K562 (cell line): Measurements from ENCODE around the gene FAM171A1. TPM values are rescaled to one million over a fixed set of nuclear protein-coding genes. Genes with fewer than 3 reads are reported as not detected.

Experiments used
- CBX8 ChIP-seq: fragments of 200-600 bp; sonication (generic); IDR thresholded peaks from 2 replicates; pipeline ENCODE4 v1.6.1; 2012; ENCODE audit warnings: borderline replicate concordance, mixed run types, low read depth, mild to moderate bottlenecking, moderate library complexity, mixed read lengths, low read length, control low read depth, inconsistent platforms; ENCODE audit not compliant: poor library complexity, severe bottlenecking; ENCODE audit errors: extremely low read depth
- EP400 ChIP-seq: fragments of 450-650 bp; IDR thresholded peaks from 2 replicates; pipeline ENCODE4 v1.6.1; 2017; ENCODE audit warnings: antibody characterized with exemption, mild to moderate bottlenecking, moderate library complexity
- MCM3 ChIP-seq: fragments of 450-650 bp; IDR thresholded peaks from 2 replicates; pipeline ENCODE4 v1.6.1; 2016
- NELFE ChIP-seq: IDR thresholded peaks from 2 replicates; pipeline ENCODE4 v1.6.1; 2011; ENCODE audit warnings: mild to moderate bottlenecking; ENCODE audit not compliant: insufficient read depth, insufficient read length
- POLR2G ChIP-seq: fragments of 200-400 bp; formaldehyde crosslinking; IDR thresholded peaks from 2 replicates; pipeline ENCODE4 v1.6.1; 2017; ENCODE audit warnings: low read depth, mild to moderate bottlenecking, antibody characterized with exemption, low read length, moderate library complexity
- RB1 ChIP-seq: fragments of 450-650 bp; IDR thresholded peaks from 2 replicates; pipeline ENCODE4 v1.6.1; 2017; ENCODE audit warnings: low read depth, mild to moderate bottlenecking
- ZNF212 ChIP-seq: fragments of 450-650 bp; formaldehyde crosslinking; IDR thresholded peaks from 2 replicates; pipeline ENCODE4 v1.4.0; 2020; ENCODE audit warnings: mild to moderate bottlenecking
- ZNF24 ChIP-seq: fragments of 450-650 bp; IDR thresholded peaks from 2 replicates; pipeline ENCODE4 v1.6.1; 2016
- ZNF583 ChIP-seq: fragments of 250-450 bp; sonication (Bioruptor Pico); IDR thresholded peaks from 2 replicates; pipeline ENCODE4 v1.4.0; 2020
- polyA plus RNA-seq, 8 experiments: library from polyadenylated mRNA; depleted of rRNA in 4 of 8; stranded (reverse) in 5 of 8; unstranded in 3 of 8; fragments of >200 nt; fragmentation: Nextera tagmentation in 2 of 8; fragmentation: Illumina TruSeq in 1 of 8; extraction: Ambion mirVana in 2 of 8; extraction: Trizol in 1 of 8; gene quantifications; 2 replicates each; pipeline versions ENCODE4 v1.2.1 to v1.2.3, GENCODE V29; 2011 to 2014; ENCODE audit warnings: inconsistent platforms in 1 of 8, missing spikeins in 1 of 8
- total RNA-seq, 7 experiments: library from RNA; depleted of rRNA in 6 of 7; stranded (reverse); fragments of >200 nt in 6 of 7; fragmentation: Illumina TruSeq in 2 of 7; extraction: Trizol in 2 of 7; gene quantifications; 2 replicates each; pipeline versions ENCODE4 v1.2.1 to v1.2.3, GENCODE V29; 2011 to 2021; ENCODE audit warnings: low replicate concordance in 1 of 7
- TF ChIP-seq, protein P1 (sequence below): fragments of 450-650 bp; IDR thresholded peaks from 2 replicates; pipeline ENCODE4 v1.6.1; 2016; ENCODE audit warnings: low read depth
- TF ChIP-seq, protein P2 (sequence below): fragments of 450-650 bp; IDR thresholded peaks from 2 replicates; pipeline ENCODE4 v1.6.1; 2017; ENCODE audit warnings: mild to moderate bottlenecking, moderate library complexity
- TF ChIP-seq, protein P3 (sequence below): IDR thresholded peaks from 2 replicates; pipeline ENCODE4 v1.6.1; 2011; ENCODE audit warnings: borderline replicate concordance, low read depth, mild to moderate bottlenecking, moderate library complexity, low read length; ENCODE audit not compliant: insufficient read depth, poor library complexity, severe bottlenecking
- TF ChIP-seq, protein P4 (sequence below): sonication (generic); formaldehyde crosslinking; IDR thresholded peaks from 2 replicates; pipeline ENCODE4 v1.8.0; 2023; ENCODE audit warnings: mild to moderate bottlenecking, missing genetic modification reagents

The FAM171A1 gene
- total and polyA plus RNA-seq, 9 of the 15 experiments (the other 6 are each of a cell fraction or from before 2014, with no cell fraction given) = 0.51 to 8.2 (median 4.8) TPM

DNA sequence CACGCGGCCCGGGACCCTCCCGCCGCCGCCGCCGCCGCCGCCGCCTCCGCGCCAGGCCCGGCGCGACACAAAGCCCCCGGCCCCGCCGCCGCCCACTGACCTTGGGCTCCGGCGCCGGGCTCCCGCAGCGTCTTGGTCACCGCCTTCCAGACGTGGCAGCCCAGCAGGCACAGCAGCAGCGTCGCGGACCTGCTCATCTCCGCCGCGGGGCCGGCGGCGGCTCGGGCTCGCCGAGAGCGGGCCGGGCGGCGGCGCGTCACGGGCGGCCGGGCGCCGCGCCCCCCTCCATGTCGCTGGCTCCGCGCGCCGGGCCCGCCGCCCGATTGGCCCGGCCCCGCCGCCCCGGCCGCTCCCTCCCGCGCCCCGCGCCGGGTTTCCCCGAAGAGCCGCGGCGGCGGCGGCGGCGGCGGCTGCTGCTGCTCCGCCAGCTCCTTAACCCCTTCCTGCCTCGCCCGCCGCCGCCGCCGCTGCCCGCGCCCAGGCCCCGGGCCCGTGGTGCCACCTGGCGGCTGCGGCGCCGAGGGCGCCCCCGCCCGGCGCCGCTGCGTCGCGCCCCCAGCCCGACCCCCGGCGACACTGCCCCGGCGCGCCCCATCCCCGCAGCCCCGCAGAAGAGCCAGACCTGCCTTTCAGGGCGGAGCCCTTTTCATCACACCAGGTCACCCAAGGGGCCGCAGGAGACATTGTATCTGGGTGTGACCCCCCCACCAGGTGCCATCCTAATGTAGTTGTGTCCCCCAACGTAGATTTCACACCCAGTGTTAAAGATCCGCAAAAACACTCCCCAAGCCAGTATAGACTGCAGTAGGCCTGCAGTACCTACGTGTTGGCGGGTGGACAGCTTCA lies at the start of gene FAM171A1 (continued):
- TF ChIP-seq POLR2G (no peak; the same call in 1 of the 2 replicates), EP400 (no peak), ZNF24 (no peak), ZNF583 (CRISPR knock-in tag) (no peak), NELFE (no peak), MCM3 (no peak), RB1 (no peak), CBX8 (no peak), ZNF212 (CRISPR knock-in tag) (no peak)
- TF ChIP-seq, protein P1, sequence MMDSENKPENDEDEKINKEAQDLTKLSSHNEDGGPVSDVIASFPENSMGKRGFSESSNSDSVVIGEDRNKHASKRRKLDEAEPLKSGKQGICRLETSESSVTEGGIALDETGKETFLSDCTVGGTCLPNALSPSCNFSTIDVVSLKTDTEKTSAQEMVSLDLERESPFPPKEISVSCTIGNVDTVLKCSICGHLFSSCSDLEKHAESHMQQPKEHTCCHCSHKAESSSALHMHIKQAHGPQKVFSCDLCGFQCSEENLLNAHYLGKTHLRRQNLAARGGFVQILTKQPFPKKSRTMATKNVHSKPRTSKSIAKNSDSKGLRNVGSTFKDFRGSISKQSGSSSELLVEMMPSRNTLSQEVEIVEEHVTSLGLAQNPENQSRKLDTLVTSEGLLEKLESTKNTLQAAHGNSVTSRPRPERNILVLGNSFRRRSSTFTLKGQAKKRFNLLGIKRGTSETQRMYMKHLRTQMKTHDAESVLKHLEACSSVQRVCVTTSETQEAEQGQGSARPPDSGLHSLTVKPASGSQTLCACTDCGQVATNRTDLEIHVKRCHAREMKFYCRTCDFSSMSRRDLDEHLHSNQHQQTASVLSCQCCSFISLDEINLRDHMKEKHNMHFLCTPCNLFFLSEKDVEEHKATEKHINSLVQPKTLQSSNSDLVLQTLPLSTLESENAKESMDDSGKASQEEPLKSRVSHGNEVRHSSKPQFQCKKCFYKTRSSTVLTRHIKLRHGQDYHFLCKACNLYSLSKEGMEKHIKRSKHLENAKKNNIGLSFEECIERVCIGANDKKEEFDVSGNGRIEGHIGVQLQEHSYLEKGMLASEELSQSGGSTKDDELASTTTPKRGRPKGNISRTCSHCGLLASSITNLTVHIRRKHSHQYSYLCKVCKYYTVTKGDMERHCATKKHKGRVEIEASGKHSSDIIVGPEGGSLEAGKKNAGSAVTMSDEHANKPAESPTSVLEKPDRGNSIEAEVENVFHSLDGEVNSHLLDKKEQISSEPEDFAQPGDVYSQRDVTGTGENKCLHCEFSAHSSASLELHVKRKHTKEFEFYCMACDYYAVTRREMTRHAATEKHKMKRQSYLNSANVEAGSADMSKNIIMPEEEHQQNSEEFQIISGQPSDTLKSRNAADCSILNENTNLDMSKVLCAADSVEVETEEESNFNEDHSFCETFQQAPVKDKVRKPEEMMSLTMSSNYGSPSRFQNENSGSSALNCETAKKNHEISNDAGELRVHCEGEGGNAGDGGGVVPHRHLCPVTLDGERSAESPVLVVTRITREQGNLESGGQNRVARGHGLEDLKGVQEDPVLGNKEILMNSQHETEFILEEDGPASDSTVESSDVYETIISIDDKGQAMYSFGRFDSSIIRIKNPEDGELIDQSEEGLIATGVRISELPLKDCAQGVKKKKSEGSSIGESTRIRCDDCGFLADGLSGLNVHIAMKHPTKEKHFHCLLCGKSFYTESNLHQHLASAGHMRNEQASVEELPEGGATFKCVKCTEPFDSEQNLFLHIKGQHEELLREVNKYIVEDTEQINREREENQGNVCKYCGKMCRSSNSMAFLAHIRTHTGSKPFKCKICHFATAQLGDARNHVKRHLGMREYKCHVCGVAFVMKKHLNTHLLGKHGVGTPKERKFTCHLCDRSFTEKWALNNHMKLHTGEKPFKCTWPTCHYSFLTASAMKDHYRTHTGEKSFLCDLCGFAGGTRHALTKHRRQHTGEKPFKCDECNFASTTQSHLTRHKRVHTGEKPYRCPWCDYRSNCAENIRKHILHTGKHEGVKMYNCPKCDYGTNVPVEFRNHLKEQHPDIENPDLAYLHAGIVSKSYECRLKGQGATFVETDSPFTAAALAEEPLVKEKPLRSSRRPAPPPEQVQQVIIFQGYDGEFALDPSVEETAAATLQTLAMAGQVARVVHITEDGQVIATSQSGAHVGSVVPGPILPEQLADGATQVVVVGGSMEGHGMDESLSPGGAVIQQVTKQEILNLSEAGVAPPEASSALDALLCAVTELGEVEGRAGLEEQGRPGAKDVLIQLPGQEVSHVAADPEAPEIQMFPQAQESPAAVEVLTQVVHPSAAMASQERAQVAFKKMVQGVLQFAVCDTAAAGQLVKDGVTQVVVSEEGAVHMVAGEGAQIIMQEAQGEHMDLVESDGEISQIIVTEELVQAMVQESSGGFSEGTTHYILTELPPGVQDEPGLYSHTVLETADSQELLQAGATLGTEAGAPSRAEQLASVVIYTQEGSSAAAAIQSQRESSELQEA = no peak
- TF ChIP-seq, protein P2, sequence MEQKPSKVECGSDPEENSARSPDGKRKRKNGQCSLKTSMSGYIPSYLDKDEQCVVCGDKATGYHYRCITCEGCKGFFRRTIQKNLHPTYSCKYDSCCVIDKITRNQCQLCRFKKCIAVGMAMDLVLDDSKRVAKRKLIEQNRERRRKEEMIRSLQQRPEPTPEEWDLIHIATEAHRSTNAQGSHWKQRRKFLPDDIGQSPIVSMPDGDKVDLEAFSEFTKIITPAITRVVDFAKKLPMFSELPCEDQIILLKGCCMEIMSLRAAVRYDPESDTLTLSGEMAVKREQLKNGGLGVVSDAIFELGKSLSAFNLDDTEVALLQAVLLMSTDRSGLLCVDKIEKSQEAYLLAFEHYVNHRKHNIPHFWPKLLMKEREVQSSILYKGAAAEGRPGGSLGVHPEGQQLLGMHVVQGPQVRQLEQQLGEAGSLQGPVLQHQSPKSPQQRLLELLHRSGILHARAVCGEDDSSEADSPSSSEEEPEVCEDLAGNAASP = no peak
- TF ChIP-seq, protein P3, sequence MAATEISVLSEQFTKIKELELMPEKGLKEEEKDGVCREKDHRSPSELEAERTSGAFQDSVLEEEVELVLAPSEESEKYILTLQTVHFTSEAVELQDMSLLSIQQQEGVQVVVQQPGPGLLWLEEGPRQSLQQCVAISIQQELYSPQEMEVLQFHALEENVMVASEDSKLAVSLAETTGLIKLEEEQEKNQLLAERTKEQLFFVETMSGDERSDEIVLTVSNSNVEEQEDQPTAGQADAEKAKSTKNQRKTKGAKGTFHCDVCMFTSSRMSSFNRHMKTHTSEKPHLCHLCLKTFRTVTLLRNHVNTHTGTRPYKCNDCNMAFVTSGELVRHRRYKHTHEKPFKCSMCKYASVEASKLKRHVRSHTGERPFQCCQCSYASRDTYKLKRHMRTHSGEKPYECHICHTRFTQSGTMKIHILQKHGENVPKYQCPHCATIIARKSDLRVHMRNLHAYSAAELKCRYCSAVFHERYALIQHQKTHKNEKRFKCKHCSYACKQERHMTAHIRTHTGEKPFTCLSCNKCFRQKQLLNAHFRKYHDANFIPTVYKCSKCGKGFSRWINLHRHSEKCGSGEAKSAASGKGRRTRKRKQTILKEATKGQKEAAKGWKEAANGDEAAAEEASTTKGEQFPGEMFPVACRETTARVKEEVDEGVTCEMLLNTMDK = peak; percentile 25
- TF ChIP-seq, protein P4, sequence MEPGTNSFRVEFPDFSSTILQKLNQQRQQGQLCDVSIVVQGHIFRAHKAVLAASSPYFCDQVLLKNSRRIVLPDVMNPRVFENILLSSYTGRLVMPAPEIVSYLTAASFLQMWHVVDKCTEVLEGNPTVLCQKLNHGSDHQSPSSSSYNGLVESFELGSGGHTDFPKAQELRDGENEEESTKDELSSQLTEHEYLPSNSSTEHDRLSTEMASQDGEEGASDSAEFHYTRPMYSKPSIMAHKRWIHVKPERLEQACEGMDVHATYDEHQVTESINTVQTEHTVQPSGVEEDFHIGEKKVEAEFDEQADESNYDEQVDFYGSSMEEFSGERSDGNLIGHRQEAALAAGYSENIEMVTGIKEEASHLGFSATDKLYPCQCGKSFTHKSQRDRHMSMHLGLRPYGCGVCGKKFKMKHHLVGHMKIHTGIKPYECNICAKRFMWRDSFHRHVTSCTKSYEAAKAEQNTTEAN (CRISPR knock-in tag) = no peak
